ENCODE measurements around the gene ASXL3.

DNA sequence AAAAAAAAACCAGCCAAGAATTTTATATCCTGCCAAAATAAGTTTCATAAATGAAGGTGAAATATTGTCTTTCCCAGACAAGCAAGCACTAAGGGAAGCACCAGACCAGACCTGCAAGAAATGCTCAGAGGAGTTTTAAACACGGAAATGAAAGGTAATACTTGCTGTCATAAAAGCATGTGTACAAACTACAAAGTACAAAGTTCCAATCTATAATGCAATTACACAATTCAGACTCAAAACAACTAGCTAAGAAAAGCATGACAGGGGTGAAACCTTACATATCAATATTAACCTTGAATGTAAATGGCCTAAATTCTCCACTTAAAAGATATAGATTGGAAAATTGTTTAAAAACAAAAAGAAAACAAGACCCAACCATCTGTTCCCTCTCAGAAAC lies 45.0 kb upstream of the ASXL3 start:
- TF ChIP-seq EZH2 (IDR thresholded peaks at IDR 0.05; ENCODE audit: low read length, unreplicated experiment) = no peak
- TF ChIP-seq, protein P1, sequence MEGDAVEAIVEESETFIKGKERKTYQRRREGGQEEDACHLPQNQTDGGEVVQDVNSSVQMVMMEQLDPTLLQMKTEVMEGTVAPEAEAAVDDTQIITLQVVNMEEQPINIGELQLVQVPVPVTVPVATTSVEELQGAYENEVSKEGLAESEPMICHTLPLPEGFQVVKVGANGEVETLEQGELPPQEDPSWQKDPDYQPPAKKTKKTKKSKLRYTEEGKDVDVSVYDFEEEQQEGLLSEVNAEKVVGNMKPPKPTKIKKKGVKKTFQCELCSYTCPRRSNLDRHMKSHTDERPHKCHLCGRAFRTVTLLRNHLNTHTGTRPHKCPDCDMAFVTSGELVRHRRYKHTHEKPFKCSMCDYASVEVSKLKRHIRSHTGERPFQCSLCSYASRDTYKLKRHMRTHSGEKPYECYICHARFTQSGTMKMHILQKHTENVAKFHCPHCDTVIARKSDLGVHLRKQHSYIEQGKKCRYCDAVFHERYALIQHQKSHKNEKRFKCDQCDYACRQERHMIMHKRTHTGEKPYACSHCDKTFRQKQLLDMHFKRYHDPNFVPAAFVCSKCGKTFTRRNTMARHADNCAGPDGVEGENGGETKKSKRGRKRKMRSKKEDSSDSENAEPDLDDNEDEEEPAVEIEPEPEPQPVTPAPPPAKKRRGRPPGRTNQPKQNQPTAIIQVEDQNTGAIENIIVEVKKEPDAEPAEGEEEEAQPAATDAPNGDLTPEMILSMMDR (conservative IDR thresholded peaks at IDR 0.05; ENCODE audit: low read depth, low read length) = no peak
